D721Med (cell line): ENCODE measurements around the gene CBX5.

ENCODE experiments used
- DNase-seq: peaks from one replicate; pipeline ENCODE4 v3.0.0; 2011; ENCODE audit warnings: low spot score; ENCODE audit not compliant: insufficient read length
- FAIRE-seq: peaks from 2 replicates; lab custom pipeline; 2011; peaks lifted over from hg19 to GRCh38; lab: Jason Lieb, UNC
- TF ChIP-seq, protein P1 (sequence below): IDR thresholded peaks from 2 replicates; pipeline ENCODE4 v1.5.1; 2012; ENCODE audit warnings: mild to moderate bottlenecking, control low read depth; ENCODE audit not compliant: insufficient read depth; ENCODE audit errors: missing control alignments

The CBX5 gene

DNA sequence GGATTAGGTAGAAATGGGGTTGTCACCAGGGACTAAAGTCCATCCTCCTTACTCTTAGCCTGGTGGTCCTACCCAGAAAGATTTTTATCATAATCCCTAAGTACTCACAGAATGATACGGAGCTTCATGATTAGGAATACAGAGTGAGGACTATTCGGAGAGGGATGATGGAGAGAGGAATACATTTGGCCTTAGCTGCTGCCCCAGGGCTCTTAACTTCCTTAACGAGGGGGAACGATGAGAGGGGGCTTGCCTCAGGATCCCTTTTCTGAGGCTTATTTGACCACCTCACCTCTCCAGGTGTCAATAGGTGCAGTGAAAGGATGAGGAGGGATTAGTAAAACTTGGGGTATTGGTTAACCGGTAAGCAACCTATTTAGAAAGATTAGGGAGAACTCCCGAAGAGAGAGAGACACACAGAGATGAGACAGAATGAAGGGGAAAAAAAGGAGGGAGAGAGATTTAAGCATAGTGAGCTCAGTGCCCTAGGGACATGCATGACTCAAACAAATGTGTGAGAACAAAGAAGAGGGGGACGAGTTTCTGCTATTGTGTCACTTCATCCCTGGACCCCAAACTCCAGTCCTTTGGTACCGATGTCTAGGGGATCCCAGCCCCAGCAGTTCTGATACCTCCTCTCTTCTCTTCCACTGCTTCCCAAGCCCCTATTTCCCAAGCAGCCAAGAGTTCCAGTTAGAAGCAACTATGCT lies 19.7 kb upstream of the CBX5 start:
- TF ChIP-seq, protein P1, sequence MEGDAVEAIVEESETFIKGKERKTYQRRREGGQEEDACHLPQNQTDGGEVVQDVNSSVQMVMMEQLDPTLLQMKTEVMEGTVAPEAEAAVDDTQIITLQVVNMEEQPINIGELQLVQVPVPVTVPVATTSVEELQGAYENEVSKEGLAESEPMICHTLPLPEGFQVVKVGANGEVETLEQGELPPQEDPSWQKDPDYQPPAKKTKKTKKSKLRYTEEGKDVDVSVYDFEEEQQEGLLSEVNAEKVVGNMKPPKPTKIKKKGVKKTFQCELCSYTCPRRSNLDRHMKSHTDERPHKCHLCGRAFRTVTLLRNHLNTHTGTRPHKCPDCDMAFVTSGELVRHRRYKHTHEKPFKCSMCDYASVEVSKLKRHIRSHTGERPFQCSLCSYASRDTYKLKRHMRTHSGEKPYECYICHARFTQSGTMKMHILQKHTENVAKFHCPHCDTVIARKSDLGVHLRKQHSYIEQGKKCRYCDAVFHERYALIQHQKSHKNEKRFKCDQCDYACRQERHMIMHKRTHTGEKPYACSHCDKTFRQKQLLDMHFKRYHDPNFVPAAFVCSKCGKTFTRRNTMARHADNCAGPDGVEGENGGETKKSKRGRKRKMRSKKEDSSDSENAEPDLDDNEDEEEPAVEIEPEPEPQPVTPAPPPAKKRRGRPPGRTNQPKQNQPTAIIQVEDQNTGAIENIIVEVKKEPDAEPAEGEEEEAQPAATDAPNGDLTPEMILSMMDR = no peak
- FAIRE-seq = no peak
- DNase-seq = no peak

DNA sequence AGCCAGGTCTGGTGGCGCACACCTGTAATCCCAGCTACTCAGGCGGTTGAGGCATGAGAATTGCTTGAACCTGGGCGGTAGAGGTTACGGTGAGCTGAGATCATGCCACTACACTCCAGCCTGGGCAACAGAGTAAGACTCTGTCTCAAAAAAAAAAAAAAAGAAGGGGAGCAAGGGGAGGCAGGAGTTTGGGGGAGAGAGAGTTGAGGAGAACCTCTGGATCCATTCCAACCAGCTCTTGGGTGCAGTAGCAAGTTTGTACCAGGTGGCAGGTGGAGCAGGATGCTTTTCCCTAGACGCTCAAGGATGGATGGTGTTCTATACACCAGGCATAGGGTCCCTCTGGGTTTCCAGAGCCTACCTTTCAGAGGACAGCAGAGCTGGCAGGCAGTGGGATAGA lies 19.0 kb upstream of the CBX5 start:
- no peak for DNase-seq
- FAIRE-seq = no peak
- TF ChIP-seq, protein P1 = no peak

- DNase-seq (no peak), FAIRE-seq (no peak)
Measured at GRCh38 chr12:54296393-54297099, 16.6 kb upstream of the CBX5 start.

GRCh38 chr12:54294953-54295566 lies 15.1 kb upstream of the CBX5 start:
- FAIRE-seq (no peak), DNase-seq (no peak)
- TF ChIP-seq, protein P1 = no peak

More at GRCh38 chr12:54296393-54297099, 16.6 kb upstream of the CBX5 start:
- TF ChIP-seq, protein P1 = no peak

DNA sequence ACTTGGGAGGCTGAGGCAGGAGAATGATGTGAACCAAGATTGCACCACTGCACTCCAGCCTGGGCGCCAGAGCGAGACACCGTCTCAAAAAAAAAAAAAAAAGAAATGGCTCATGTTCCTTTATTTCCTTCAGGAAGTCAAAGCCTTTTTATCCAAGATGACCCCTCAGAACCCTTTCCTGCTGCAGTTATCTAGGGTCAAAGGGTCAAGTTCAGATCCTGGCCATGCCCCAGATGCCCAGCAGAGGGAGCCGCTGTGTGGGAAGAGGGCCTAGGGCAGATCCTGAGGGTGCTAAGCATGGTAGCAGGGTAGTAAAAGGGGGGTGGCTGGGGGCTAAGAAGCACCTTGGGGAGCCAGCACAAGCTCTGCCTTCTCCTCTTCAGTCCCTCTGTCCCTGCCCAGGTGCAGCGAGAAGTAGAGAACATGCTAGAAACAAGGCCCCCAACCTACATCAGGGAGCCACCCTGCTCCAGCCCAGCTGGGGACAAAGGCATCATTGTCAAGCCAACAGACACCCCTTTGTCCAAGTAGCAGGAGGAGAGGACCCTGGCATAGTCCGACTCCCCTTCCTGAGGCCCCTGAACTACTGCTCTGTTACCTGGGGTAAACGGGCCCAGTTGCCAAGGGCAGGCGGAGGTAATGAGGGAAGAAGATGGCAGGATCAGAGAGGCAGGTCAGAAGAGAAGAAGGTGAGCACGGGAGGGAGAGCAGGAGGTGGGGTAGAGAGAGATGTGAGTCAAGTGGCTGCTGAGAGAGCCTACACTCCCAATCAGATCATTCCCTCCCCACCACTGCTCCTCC lies 14.4 kb upstream of the CBX5 start:
- DNase-seq (no peak), FAIRE-seq (no peak)
- TF ChIP-seq, protein P1 = peak; percentile 66

DNA sequence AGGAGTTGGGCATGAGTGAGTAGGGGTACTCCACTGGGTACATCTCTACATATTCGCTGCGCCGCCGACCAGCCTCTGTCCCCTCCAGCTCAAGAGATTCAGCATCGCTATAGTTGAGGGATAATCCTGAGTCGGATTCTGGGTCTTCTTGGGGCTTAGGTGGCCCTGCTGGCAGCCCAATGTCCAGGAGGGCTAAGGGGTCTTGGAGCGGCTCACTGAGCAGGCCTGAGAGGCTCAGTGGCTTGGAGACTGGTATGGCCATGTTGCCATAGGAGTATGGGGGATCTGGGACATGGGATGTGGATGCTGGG lies 13.0 kb upstream of the CBX5 start:
- DNase-seq = no peak
- FAIRE-seq = no peak
- TF ChIP-seq, protein P1 = no peak
